Liver (tissue), 9 donors: ENCODE data around the gene CELF4. TPM values are rescaled to one million over a fixed set of nuclear protein-coding genes. Genes with fewer than 3 reads are reported as not detected.

Source experiments
- DNase-seq: peaks from one replicate; pipeline ENCODE4 v3.0.0-alpha.2; 2017; ENCODE audit warnings: low spot score
- H3K27ac ChIP-seq, 2 donors: one replicate each; pipeline ENCODE4 v1.7.0; 2013; ENCODE audit warnings: inconsistent platforms in 2 of 2, low read length in 2 of 2, control low read depth in 1 of 2, low read depth in 1 of 2, mild to moderate bottlenecking in 1 of 2
- H3K27me3 ChIP-seq, 4 donors: one replicate each; pipeline versions ENCODE4 v1.6.1 to v1.7.0; 2013; ENCODE audit warnings: low read length in 3 of 4, inconsistent platforms in 1 of 4, mild to moderate bottlenecking in 1 of 4, moderate library complexity in 1 of 4; ENCODE audit not compliant: control insufficient read depth in 4 of 4, insufficient read depth in 4 of 4
- H3K36me3 ChIP-seq, 4 donors: one replicate each; pipeline versions ENCODE4 v1.6.1 to v1.7.0; 2013; ENCODE audit warnings: low read length in 3 of 4, mild to moderate bottlenecking in 3 of 4, low read depth in 1 of 4, moderate library complexity in 1 of 4; ENCODE audit not compliant: control insufficient read depth in 4 of 4, insufficient read depth in 3 of 4
- H3K4me1 ChIP-seq, 4 donors: one replicate each; pipeline versions ENCODE4 v1.6.1 to v1.7.0; 2013; ENCODE audit warnings: low read length in 3 of 4, mild to moderate bottlenecking in 3 of 4, moderate library complexity in 1 of 4; ENCODE audit not compliant: control insufficient read depth in 4 of 4, insufficient read depth in 4 of 4
- H3K4me3 ChIP-seq, 3 donors: one replicate each; pipeline versions ENCODE4 v1.6.1 to v1.7.0; 2013; ENCODE audit warnings: low read length in 3 of 3, control low read depth in 1 of 3, low read depth in 1 of 3, mild to moderate bottlenecking in 1 of 3
- H3K9ac ChIP-seq, 2 donors: one replicate each; pipeline ENCODE4 v1.7.0; 2013; ENCODE audit warnings: low read length in 2 of 2, mild to moderate bottlenecking in 2 of 2, moderate library complexity in 2 of 2, control low read depth in 1 of 2, low read depth in 1 of 2
- H3K9me3 ChIP-seq, 4 donors: one replicate each; pipeline versions ENCODE4 v1.6.1 to v1.7.0; 2013; ENCODE audit warnings: low read length in 3 of 4; ENCODE audit not compliant: control insufficient read depth in 4 of 4
- CTCF ChIP-seq: fragments of 150-350 bp; IDR thresholded peaks from 2 replicates; pipeline ENCODE4 v1.5.1; 2017; ENCODE audit warnings: improper control_type of control experiment, low read depth, low read length; ENCODE audit not compliant: missing input control
- FOXA1 ChIP-seq: IDR thresholded peaks from 2 replicates; pipeline ENCODE4 v1.6.1; 2016; ENCODE audit warnings: antibody characterized with exemption
- GABPA ChIP-seq, 2 donors: IDR thresholded peaks in 1 of 2; conservative IDR thresholded peaks in 1 of 2; 2 replicates each; pipeline ENCODE4 v1.6.1; 2016; ENCODE audit warnings: antibody characterized with exemption in 2 of 2, mild to moderate bottlenecking in 1 of 2, moderate library complexity in 1 of 2
- HNF4A ChIP-seq, 2 donors: conservative IDR thresholded peaks; 2 replicates each; pipeline ENCODE4 v1.6.1; 2016; ENCODE audit warnings: antibody characterized with exemption in 2 of 2, mild to moderate bottlenecking in 2 of 2
- HNF4G ChIP-seq: IDR thresholded peaks from 2 replicates; pipeline ENCODE4 v1.6.1; 2016; ENCODE audit warnings: antibody characterized with exemption
- JUND ChIP-seq, 2 donors: IDR thresholded peaks; 2 replicates each; pipeline ENCODE4 v1.6.1; 2016; ENCODE audit warnings: antibody characterized with exemption in 2 of 2
- NR2F2 ChIP-seq: IDR thresholded peaks from 2 replicates; pipeline ENCODE4 v1.6.1; 2016; ENCODE audit warnings: antibody characterized with exemption
- RAD21 ChIP-seq, 2 donors: IDR thresholded peaks; 2 replicates each; pipeline ENCODE4 v1.6.1; 2016; ENCODE audit warnings: antibody characterized with exemption in 2 of 2, mild to moderate bottlenecking in 2 of 2
- RXRA ChIP-seq, 2 donors: IDR thresholded peaks; 2 replicates each; pipeline ENCODE4 v1.6.1; 2017 to 2018; ENCODE audit warnings: antibody characterized with exemption in 2 of 2, mild to moderate bottlenecking in 1 of 2
- SP1 ChIP-seq: IDR thresholded peaks from 2 replicates; pipeline ENCODE4 v1.6.1; 2018; ENCODE audit warnings: antibody characterized with exemption, mild to moderate bottlenecking
- TAF1 ChIP-seq: conservative IDR thresholded peaks from 2 replicates; pipeline ENCODE4 v1.6.1; 2016; ENCODE audit warnings: antibody characterized with exemption, mild to moderate bottlenecking
- YY1 ChIP-seq: IDR thresholded peaks from 2 replicates; pipeline ENCODE4 v1.6.1; 2016; ENCODE audit warnings: antibody characterized with exemption, mild to moderate bottlenecking
- ZBTB33 ChIP-seq: IDR thresholded peaks from 2 replicates; pipeline ENCODE4 v1.6.1; 2016; ENCODE audit warnings: antibody characterized with exemption
- WGBS: extraction: QIAGEN DNeasy Blood & Tissue Kit; methylation state at CpG from one replicate; pipeline ENCODE4 v1.1.7; 2013; 5-methylcytosine and 5-hydroxymethylcytosine counted together
- polyA plus RNA-seq, 2 donors: library from polyadenylated mRNA; stranded (reverse) in 1 of 2; unstranded in 1 of 2; fragments of 200-250 nt in 1 of 2; fragments of >200 nt in 1 of 2; fragmentation: Nextera tagmentation in 1 of 2; extraction: Ambion mirVana in 1 of 2; gene quantifications; one replicate each; pipeline versions ENCODE4 v1.2.1 to v1.2.3, GENCODE V29; 2013 to 2015
- total RNA-seq, 2 donors: library from RNA; depleted of rRNA; stranded (reverse); fragments of >200 nt; gene quantifications; one replicate each; pipeline ENCODE4 v1.2.3, GENCODE V29; 2014
- donor health status: healthy.
- donor health status: healthy.
- donor health status: healthy.
- donor health status: healthy.
- donor health status: healthy.

Gene CELF4
- total and polyA plus RNA-seq, 4 donors, result 0.08 to 0.28 (median 0.21) TPM; not detected in 1

- TF ChIP-seq HNF4G (no peak), HNF4A (conservative IDR thresholded peaks at IDR 0.05) (no peak), GABPA (IDR thresholded peaks at IDR 0.05 in 1 of 2, conservative IDR thresholded peaks at IDR 0.05 in 1 of 2) (no peak), RXRA (IDR thresholded peaks at IDR 0.05) (no peak), SP1 (no peak), NR2F2 (no peak), TAF1 (no peak), YY1 (no peak), RAD21 (IDR thresholded peaks at IDR 0.05) (no peak), CTCF (no peak), JUND (IDR thresholded peaks at IDR 0.05) (no peak), FOXA1 (no peak), ZBTB33 (no peak)
- Histone ChIP-seq H3K4me3 (no peak overlapping the region), H3K9ac (no peak overlapping the region), H3K9me3 (no peaks in the 10 kb centered on the region), H3K27ac (no peak overlapping the region), H3K4me1 (no peaks in the 10 kb centered on the region), H3K27me3 (no peaks in the 10 kb centered on the region), H3K36me3 (no peaks in the 10 kb centered on the region)
- DNase-seq, result no peak
- WGBS, result 93% methylated on average over 2 of the region's 2 CpGs
Observed at GRCh38 chr18:37235583-37235982, 330.0 kb downstream of the CELF4 start.

- no peak overlapping the region for H3K27ac ChIP-seq
- no peak overlapping the region for H3K4me3 ChIP-seq
- H3K27me3 ChIP-seq, result no peaks in the 10 kb centered on the region
- H3K9me3 ChIP-seq, result no peaks in the 10 kb centered on the region
- WGBS, result 80% methylated on average over 3 of the region's 3 CpGs
- H3K9ac ChIP-seq, result no peak overlapping the region
- TF ChIP-seq HNF4A (conservative IDR thresholded peaks at IDR 0.05) (no peak), FOXA1 (no peak), JUND (IDR thresholded peaks at IDR 0.05) (no peak)
- H3K4me1 ChIP-seq, result no peaks in the 10 kb centered on the region
- no peak for DNase-seq
- no peaks in the 10 kb centered on the region for H3K36me3 ChIP-seq
Observed at GRCh38 chr18:37231251-37231650, 334.3 kb downstream of the CELF4 start.

- H3K4me1 ChIP-seq, result no peaks in the 10 kb centered on the region
- TF ChIP-seq RAD21 (IDR thresholded peaks at IDR 0.05), result no peak
- H3K4me3 ChIP-seq, result no peak overlapping the region
- H3K9ac ChIP-seq, result no peak overlapping the region
- DNase-seq, result no peak
- no peaks in the 10 kb centered on the region for H3K27me3 ChIP-seq
- H3K36me3 ChIP-seq, result no peaks in the 10 kb centered on the region
- H3K27ac ChIP-seq, result no peak overlapping the region
- WGBS, result 85% methylated on average over 3 of the region's 3 CpGs
- no peaks in the 10 kb centered on the region for H3K9me3 ChIP-seq
Observed at GRCh38 chr18:37230768-37231167, 334.8 kb downstream of the CELF4 start.
